ENCODE data around the gene TEC. TPM values are rescaled to one million over a fixed set of nuclear protein-coding genes. Genes with fewer than 3 reads are reported as not detected.
"Not testable (repeated sequence)": the region's sequence is repeated elsewhere in the genome, so short reads cannot be mapped to it uniquely, and the experiment has no call there.

The TEC gene
- polyA plus RNA-seq, 1 donor from 2014 or later = 4.0 TPM

- Mint-ChIP-seq H3K36me3 (peaks cover 6% of the 10 kb centered on the region), H3K27ac (no peak overlapping the region), H3K4me3 (no peak overlapping the region), H3K4me1 (peaks cover 8 to 22% (median 18%) of the 10 kb centered on the region in 3 donors), H3K9me3 (no peaks in the 10 kb centered on the region), H3K27me3 (no peaks in the 10 kb centered on the region)
These were observed 27.9 kb downstream of the TEC start for GRCh38 chr4:48241731-48242130.

DNA sequence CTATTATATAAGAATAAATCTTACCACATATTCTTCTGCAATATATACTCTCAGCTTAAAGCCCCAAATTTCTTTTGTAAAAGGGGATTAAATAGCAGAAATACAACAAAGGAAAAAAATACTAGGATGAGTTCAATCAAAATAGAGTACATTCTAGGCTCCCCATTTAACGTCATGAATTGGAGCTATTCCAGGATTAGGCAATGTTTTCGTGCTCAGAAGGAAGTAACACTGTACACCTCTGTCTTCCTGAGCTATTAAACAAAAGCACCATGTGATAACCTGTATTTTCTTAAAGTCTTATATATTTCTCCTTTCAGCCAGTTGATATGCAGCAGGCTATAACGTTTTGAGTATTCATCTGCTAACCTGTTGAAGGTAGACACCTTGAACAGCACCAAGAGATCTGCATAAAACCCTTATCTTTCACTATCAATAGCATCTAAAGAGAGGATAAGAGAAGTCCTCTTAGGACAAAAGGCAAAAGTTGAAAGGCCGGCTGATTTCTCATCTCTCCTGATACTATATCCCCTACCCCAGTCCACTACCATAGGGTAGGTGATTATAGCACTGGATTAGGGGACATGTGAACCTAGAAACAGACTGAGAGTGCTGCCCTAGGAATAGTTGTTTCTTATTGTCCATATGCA, 31.5 kb downstream of the TEC start:
- peaks cover 1% of the 10 kb centered on the region for H3K36me3 Mint-ChIP-seq
- H3K9me3 Mint-ChIP-seq = peaks cover 0 to 3% (median 0%) of the 10 kb centered on the region in 3 donors
- H3K4me3 Mint-ChIP-seq = no peak overlapping the region
- no peak overlapping the region for H3K27ac Mint-ChIP-seq
- H3K4me1 Mint-ChIP-seq = peaks cover 24 to 26% (median 24%) of the 10 kb centered on the region in 3 donors
- H3K27me3 Mint-ChIP-seq = no peaks in the 10 kb centered on the region

- peak overlapping the region in 2 of 3 donors; percentile 54 to 67 for H3K27ac Mint-ChIP-seq
- no peaks in the 10 kb centered on the region for H3K36me3 Mint-ChIP-seq
- peaks cover 0 to 3% (median 0%) of the 10 kb centered on the region in 3 donors for H3K9me3 Mint-ChIP-seq
- no peak overlapping the region for H3K4me3 Mint-ChIP-seq
- H3K27me3 Mint-ChIP-seq = no peaks in the 10 kb centered on the region
- H3K4me1 Mint-ChIP-seq = peaks cover 17 to 21% (median 20%) of the 10 kb centered on the region in 3 donors
These were observed 34.6 kb downstream of the TEC start for GRCh38 chr4:48235050-48235449.

DNA sequence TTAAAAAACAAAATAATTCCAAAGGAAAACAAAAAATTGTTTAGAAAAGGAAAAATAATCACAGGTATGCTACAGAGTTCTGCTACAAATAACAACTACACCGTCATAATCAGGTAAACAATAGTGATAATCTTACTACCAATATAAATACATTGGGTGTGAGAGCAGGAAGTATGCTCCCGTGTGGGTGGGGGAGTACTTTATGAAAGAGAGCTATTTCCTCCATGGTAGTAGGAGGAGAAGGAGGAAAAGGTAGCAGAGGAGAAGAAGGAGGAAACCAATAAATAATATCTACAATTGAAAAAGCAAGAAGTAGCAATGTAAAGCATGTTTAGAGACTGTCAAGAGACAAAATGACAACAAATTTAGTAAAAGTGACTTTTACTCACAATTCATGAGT, 35.1 kb downstream of the TEC start:
- Mint-ChIP-seq H3K4me3 (peak overlapping the region in 1 of 4 donors; percentile 23), H3K9me3 (peaks cover 0 to 3% (median 0%) of the 10 kb centered on the region in 3 donors), H3K4me1 (peaks cover 17 to 21% (median 20%) of the 10 kb centered on the region in 3 donors), H3K27ac (peak overlapping the region in 2 of 3 donors; percentile 54 to 67), H3K36me3 (no peaks in the 10 kb centered on the region), H3K27me3 (no peaks in the 10 kb centered on the region)

- H3K4me3 Mint-ChIP-seq = no peak overlapping the region
- H3K36me3 Mint-ChIP-seq = no peaks in the 10 kb centered on the region
- no peaks in the 10 kb centered on the region for H3K27me3 Mint-ChIP-seq
- H3K27ac Mint-ChIP-seq = no peak overlapping the region
- peaks cover 12 to 29% (median 24%) of the 10 kb centered on the region in 3 donors for H3K4me1 Mint-ChIP-seq
- peaks cover 0 to 2% (median 0%) of the 10 kb centered on the region in 3 donors for H3K9me3 Mint-ChIP-seq
These were observed 40.7 kb downstream of the TEC start for GRCh38 chr4:48228949-48229348.

GRCh38 chr4:48227662-48228061, 42.0 kb downstream of the TEC start:
- no peaks in the 10 kb centered on the region for H3K9me3 Mint-ChIP-seq
- H3K4me1 Mint-ChIP-seq = peaks cover 7 to 27% (median 19%) of the 10 kb centered on the region in 3 donors
- H3K36me3 Mint-ChIP-seq = peaks cover 4% of the 10 kb centered on the region
- H3K27me3 Mint-ChIP-seq = no peaks in the 10 kb centered on the region
- H3K27ac Mint-ChIP-seq = no peak overlapping the region
- H3K4me3 Mint-ChIP-seq = no peak overlapping the region

DNA sequence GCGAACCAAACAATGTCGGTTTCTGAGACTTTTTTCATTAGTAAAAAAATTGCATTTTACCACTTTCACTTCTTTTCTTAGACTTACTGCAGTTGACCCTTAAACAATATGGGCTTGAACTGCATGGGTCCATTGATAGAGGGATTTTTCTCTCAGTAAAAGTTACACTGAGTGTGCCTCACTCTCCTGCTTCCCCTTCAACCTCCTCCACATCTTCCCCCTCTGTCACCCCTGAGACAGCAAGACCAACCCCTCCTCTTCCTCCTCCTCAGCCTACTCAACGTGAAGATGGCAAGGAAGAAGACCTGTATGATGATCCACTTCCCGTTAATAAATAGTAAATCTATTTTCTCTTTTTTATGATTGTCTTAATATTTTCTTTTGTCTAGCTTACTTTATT, 43.4 kb downstream of the TEC start:
- H3K36me3 Mint-ChIP-seq = peaks cover 14% of the 10 kb centered on the region
- peak overlapping the region in 1 of 3 donors; percentile 57 for H3K27ac Mint-ChIP-seq
- H3K27me3 Mint-ChIP-seq = no peaks in the 10 kb centered on the region
- H3K9me3 Mint-ChIP-seq = no peaks in the 10 kb centered on the region
- H3K4me1 Mint-ChIP-seq = peaks cover 7 to 23% (median 20%) of the 10 kb centered on the region in 3 donors
- peak overlapping the region in 2 of 4 donors; percentile 43 to 83 for H3K4me3 Mint-ChIP-seq

DNA sequence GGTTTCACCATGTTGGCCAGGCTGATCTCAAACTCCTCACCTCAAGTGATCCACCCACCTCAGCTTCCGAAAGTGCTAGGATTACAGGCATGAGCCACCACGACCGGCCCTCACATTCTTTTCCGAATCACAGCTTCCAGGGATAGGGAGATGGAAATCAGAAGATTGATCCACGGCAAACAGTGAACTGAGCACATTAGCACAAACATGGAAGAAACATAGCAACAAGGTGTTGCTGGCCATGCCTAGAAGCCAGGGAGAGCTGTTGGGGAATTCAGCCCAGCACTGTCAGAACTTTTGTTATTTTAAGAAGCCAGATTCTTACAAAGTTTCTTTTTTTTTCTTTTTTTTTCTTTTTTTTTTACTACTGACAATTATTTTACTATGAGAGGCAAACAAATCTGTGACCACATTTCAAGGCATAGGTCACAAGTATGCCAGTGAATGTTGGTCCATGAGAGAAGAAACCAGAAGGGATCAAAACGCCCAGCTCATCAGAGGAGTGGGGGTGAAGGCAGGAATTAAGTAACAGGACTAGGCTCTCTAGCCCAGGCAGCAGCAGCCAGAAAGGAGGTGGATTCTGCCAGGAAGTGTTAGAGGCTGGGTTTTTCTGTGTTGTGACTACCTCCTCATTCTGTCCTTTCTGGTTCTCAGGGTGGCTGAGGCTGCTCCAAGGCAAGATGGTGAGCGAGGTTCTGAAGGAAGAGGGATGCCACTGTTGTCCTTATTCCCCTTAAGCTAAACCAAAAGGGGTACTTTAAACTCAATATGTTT, 44.1 kb downstream of the TEC start:
- H3K27ac Mint-ChIP-seq = peak overlapping the region in 1 of 3 donors; percentile 39
- no peaks in the 10 kb centered on the region for H3K27me3 Mint-ChIP-seq
- no peaks in the 10 kb centered on the region for H3K9me3 Mint-ChIP-seq
- peaks cover 7 to 20% (median 19%) of the 10 kb centered on the region in 3 donors for H3K4me1 Mint-ChIP-seq
- no peak overlapping the region for H3K4me3 Mint-ChIP-seq
- peaks cover 14% of the 10 kb centered on the region for H3K36me3 Mint-ChIP-seq

GRCh38 chr4:48224606-48225005, 45.0 kb downstream of the TEC start:
- Mint-ChIP-seq H3K27ac (peak overlapping the region in 1 of 3 donors; percentile 39), H3K27me3 (no peaks in the 10 kb centered on the region), H3K9me3 (no peaks in the 10 kb centered on the region), H3K4me3 (no peak overlapping the region), H3K4me1 (peaks cover 7 to 19% (median 19%) of the 10 kb centered on the region in 3 donors), H3K36me3 (peaks cover 18% of the 10 kb centered on the region)

- Mint-ChIP-seq H3K27ac (no peak overlapping the region), H3K4me3 (no peak overlapping the region), H3K4me1 (peaks cover 7 to 17% (median 17%) of the 10 kb centered on the region in 3 donors)
These were observed 45.9 kb downstream of the TEC start for GRCh38 chr4:48223633-48224295.

GRCh38 chr4:48222491-48222890, 47.1 kb downstream of the TEC start:
- peaks cover 22% of the 10 kb centered on the region for H3K36me3 Mint-ChIP-seq
- no peak overlapping the region for H3K4me3 Mint-ChIP-seq
- peak overlapping the region in 1 of 3 donors; percentile 1 for H3K27ac Mint-ChIP-seq
- H3K9me3 Mint-ChIP-seq = no peaks in the 10 kb centered on the region
- H3K27me3 Mint-ChIP-seq = no peaks in the 10 kb centered on the region
- peaks cover 7 to 19% (median 17%) of the 10 kb centered on the region in 3 donors for H3K4me1 Mint-ChIP-seq

More at GRCh38 chr4:48223633-48224295, 45.9 kb downstream of the TEC start:
- Mint-ChIP-seq H3K27me3 (no peaks in the 10 kb centered on the region), H3K9me3 (no peaks in the 10 kb centered on the region), H3K36me3 (peaks cover 22% of the 10 kb centered on the region)

GRCh38 chr4:48219430-48219829, 50.2 kb downstream of the TEC start:
- H3K27me3 Mint-ChIP-seq, H3K4me3 Mint-ChIP-seq, H3K9me3 Mint-ChIP-seq: not testable (repeated sequence)
- Mint-ChIP-seq H3K4me1 (peaks cover 0 to 20% (median 6%) of the 10 kb centered on the region in 3 donors), H3K36me3 (peaks cover 22% of the 10 kb centered on the region), H3K27ac (peak overlapping the region in 1 of 3 donors; percentile 32)

DNA sequence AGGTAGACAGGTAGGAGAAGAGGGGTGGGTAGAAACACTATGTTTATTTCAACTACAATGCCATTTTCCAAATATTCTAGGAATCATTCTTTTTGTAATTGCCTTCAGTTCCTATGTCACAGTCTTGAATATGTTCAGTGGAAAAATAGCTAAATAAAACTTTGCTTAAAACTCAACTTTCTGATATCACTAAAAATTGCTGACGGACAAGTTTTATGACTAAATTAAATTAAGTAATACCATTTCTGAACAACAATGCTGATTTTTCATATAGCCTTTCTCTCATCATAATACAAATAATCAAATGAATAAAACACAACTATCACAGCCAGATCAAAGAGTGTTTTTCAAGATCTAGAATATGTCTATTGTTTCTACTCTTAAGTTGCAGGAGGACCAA, 53.1 kb downstream of the TEC start:
- Mint-ChIP-seq H3K27me3 (no peaks in the 10 kb centered on the region), H3K27ac (peak overlapping the region in 1 of 3 donors; percentile 12), H3K9me3 (no peaks in the 10 kb centered on the region), H3K4me1 (peaks cover 18 to 31% (median 21%) of the 10 kb centered on the region in 3 donors), H3K36me3 (peaks cover 12% of the 10 kb centered on the region), H3K4me3 (no peak overlapping the region)

- Mint-ChIP-seq H3K4me3 (no peak overlapping the region), H3K27me3 (no peaks in the 10 kb centered on the region), H3K4me1 (peaks cover 20 to 32% (median 24%) of the 10 kb centered on the region in 3 donors), H3K9me3 (no peaks in the 10 kb centered on the region), H3K27ac (no peak overlapping the region), H3K36me3 (peaks cover 8% of the 10 kb centered on the region)
These were observed 53.7 kb downstream of the TEC start for GRCh38 chr4:48215977-48216376.

DNA sequence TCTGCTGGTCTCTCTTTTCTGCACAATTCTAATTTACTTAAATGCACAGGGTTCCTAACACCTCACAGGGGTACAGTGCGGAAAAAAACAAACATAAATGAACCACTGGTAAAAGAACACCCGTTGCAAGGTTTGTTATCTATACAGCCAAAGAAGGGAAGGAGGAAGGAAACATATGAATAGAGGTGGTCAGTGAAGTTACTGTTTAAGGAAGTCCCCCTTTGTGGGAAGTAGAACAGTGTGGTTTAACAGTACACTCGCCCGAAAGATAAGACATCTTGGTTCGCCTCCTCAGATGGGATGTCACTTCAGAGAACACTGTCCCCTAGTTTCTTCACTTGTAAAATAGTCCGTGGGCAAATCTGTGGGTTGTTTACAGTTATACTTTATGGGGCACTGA, 57.5 kb downstream of the TEC start:
- H3K27me3 Mint-ChIP-seq = no peaks in the 10 kb centered on the region
- H3K4me1 Mint-ChIP-seq = peaks cover 28 to 35% (median 31%) of the 10 kb centered on the region in 3 donors
- H3K9me3 Mint-ChIP-seq = no peaks in the 10 kb centered on the region
- H3K27ac Mint-ChIP-seq = peak overlapping the region; percentile 27 to 79 (median 75)
- peak overlapping the region; percentile 23 to 93 (median 67) for H3K4me3 Mint-ChIP-seq
- H3K36me3 Mint-ChIP-seq = no peaks in the 10 kb centered on the region

Measured in IgD-negative memory B cell (primary cell).